ENCODE data around the gene CRLF2. TPM values are rescaled to one million over a fixed set of nuclear protein-coding genes. Genes with fewer than 3 reads are reported as not detected.

CRLF2 gene
- total RNA-seq, 1 donor from 2014 or later, result 1.3 TPM

DNA sequence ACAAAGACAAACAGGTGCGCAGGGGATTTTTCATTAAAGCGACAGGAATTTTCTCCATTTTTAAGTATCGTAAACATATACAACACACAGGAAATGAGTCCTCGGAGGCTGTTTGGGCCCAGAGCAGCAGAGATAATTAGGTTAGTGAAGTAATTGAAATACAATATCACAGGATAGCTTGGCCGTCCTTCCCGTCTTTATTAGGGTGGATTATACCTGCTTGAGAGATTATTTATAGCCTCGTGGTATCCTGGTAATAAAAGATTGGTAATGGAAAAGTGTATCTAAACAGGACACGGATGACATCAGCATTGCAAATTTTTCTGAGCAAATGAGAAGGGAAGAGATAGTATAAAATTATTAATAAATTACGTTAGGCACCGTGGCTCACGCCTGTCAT, 68.2 kb downstream of the CRLF2 start:
- H3K9me3 ChIP-seq, result no peaks in the 10 kb centered on the region
- ATAC-seq, result no peak
- no peak for DNase-seq
- H3K36me3 ChIP-seq, result no peaks in the 10 kb centered on the region
- intact Hi-C loops (cut with DNase I), result no loop called here
- no peak overlapping the region for H3K4me3 ChIP-seq
- no peak overlapping the region for H3K27ac ChIP-seq
- peaks cover 10% of the 10 kb centered on the region for H3K27me3 ChIP-seq (ENCODE audit: low read depth)
- H3K4me1 ChIP-seq, result no peaks in the 10 kb centered on the region
- TF ChIP-seq CTCF (IDR thresholded peaks at IDR 0.05), result no peak

Other genes starting within 250 kb of the CRLF2 start
- 57.1 TPM for gene CSF2RA, start 56.2 kb upstream of the CRLF2 start, total RNA-seq
- gene IL3RA, start 124.1 kb upstream of the CRLF2 start, total RNA-seq, result 59.9 TPM
- 335 TPM for gene SLC25A6, start 179.5 kb upstream of the CRLF2 start, total RNA-seq
- gene ASMTL, start 240.3 kb upstream of the CRLF2 start, total RNA-seq, result 19.1 TPM

Data from lower lobe of right lung (tissue), 2 donors.